Activated CD8-positive, alpha-beta memory T cell treated with anti-CD3 and anti-CD28 coated beads for 1 hour (primary cell): ENCODE data around the gene SYMPK.

ENCODE experiments used
- DNase-seq, 2 donors: peaks; one replicate each; pipeline ENCODE4 v3.0.0-alpha.2; 2020; ENCODE audit warnings: low read depth in 1 of 2; ENCODE audit errors: extremely low read depth in 1 of 2

SYMPK gene

GRCh38 chr19:45768655-45768983 lies 94.3 kb downstream of the SYMPK start:
- DNase-seq = no peak

GRCh38 chr19:45767881-45768654 lies 94.9 kb downstream of the SYMPK start:
- no peak for DNase-seq

- no peak for DNase-seq
Measured at GRCh38 chr19:45767410-45767880, 95.5 kb downstream of the SYMPK start.

- DNase-seq = no peak
Measured at GRCh38 chr19:45766869-45767346, 96.0 kb downstream of the SYMPK start.

GRCh38 chr19:45766296-45766868 lies 96.6 kb downstream of the SYMPK start:
- DNase-seq = no peak

DNA sequence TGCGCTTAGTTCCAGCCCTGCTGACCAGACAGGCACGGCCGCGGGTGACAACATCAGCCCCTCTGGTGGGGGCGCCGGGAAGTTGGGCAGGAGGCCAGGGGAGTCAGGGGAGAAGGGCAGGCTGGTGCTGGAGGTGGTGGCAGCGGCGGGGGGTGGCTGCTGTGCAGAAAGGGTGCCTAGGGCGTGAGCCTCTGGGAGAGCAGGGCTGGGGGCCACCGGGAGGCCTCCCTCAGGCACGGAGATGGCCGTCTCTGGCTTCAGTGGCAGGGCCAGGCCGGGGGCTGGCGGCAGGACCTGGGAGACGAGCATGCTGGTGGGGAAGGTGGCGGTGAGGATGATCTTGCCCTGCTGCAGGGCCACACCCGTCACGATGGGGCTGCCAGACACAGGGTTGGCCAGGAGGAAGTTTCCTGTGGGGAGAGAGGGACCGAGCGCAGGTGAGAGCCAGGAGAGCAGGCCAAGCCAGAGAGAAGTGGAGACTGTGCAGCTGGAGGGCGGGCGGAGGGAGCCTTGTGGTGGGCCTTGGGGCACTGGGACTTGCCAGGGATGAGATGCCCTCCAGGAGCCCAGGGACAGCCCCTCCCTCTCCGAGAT lies 97.1 kb downstream of the SYMPK start:
- no peak for DNase-seq
